Activated naive CD8-positive, alpha-beta T cell treated with anti-CD3 and anti-CD28 coated beads for 36 hours (primary cell): ENCODE measurements around the gene FAM200A. TPM values are rescaled to one million over a fixed set of nuclear protein-coding genes. Genes with fewer than 3 reads are reported as not detected.
"Not testable (repeated sequence)": the region's sequence is repeated elsewhere in the genome, so short reads cannot be mapped to it uniquely, and the experiment has no call there.

Experiments used
- DNase-seq: peaks from one replicate; pipeline ENCODE4 v3.0.0; 2021
- H3K27ac Mint-ChIP-seq: one replicate; pipeline ENCODE4 v1.8.0; 2022; ENCODE audit warnings: mild to moderate bottlenecking, moderate library complexity, mixed read lengths
- H3K27me3 Mint-ChIP-seq: one replicate; pipeline ENCODE4 v1.8.0; 2022; ENCODE audit warnings: mild to moderate bottlenecking, mixed read lengths
- H3K36me3 Mint-ChIP-seq: one replicate; pipeline ENCODE4 v1.8.0; 2021; ENCODE audit warnings: mild to moderate bottlenecking, mixed read lengths
- H3K4me1 Mint-ChIP-seq: one replicate; pipeline ENCODE4 v1.8.0; 2021; ENCODE audit warnings: mixed read lengths
- H3K4me3 Mint-ChIP-seq: one replicate; pipeline ENCODE4 v1.8.0; 2022; ENCODE audit warnings: mild to moderate bottlenecking, moderate library complexity, mixed read lengths
- H3K9me3 Mint-ChIP-seq: one replicate; pipeline ENCODE4 v1.8.0; 2022; ENCODE audit warnings: mixed read lengths
- total RNA-seq, 2 experiments: library from RNA; stranded (reverse); gene quantifications; one replicate each; pipeline ENCODE4 v1.2.3, GENCODE V29; 2021

Gene FAM200A
- total RNA-seq: 1 to 10 TPM; 5.6 to 6.0 TPM

GRCh38 chr7:99551767-99552463, at the start of gene FAM200A:
FAM200A (minus strand) TSS chr7:99552114; CDS start chr7:99548407, 3,707 bp downstream.
- Mint-ChIP-seq H3K27me3 (no peaks in the 10 kb centered on the region), H3K4me1 (peaks cover 29% of the 10 kb centered on the region), H3K36me3 (peaks cover 55% of the 10 kb centered on the region), H3K9me3 (peaks cover 5% of the 10 kb centered on the region), H3K4me3 (peak within 1 kb of the TSS; percentile 86), H3K27ac (peak within 1 kb of the TSS; percentile 86)
- DNase-seq: peak; percentile 86

GRCh38 chr7:99599836-99600235, 47.9 kb upstream of the FAM200A start:
- Mint-ChIP-seq H3K9me3 (no peaks in the 10 kb centered on the region), H3K36me3 (no peaks in the 10 kb centered on the region), H3K27me3 (no peaks in the 10 kb centered on the region), H3K4me3 (no peak overlapping the region), H3K4me1 (peaks cover 6% of the 10 kb centered on the region), H3K27ac (no peak overlapping the region)
- DNase-seq: no peak

GRCh38 chr7:99597762-99598501, 46.0 kb upstream of the FAM200A start, which contains the start of gene TMEM225B:
TMEM225B (plus strand) TSS chr7:99598267; CDS start chr7:99604389, 6,122 bp downstream.
- Mint-ChIP-seq H3K27me3 (no peaks in the 10 kb centered on the region), H3K9me3 (no peaks in the 10 kb centered on the region), H3K4me3 (no peak within 1 kb of the TSS), H3K36me3 (no peaks in the 10 kb centered on the region), H3K27ac (no peak within 1 kb of the TSS), H3K4me1 (peaks cover 4% of the 10 kb centered on the region)
- peak; percentile 32 for DNase-seq

GRCh38 chr7:99596408-99596955, 44.6 kb upstream of the FAM200A start:
- no peak for DNase-seq
- Mint-ChIP-seq H3K27me3 (no peaks in the 10 kb centered on the region), H3K4me3 (no peak overlapping the region), H3K9me3 (no peaks in the 10 kb centered on the region), H3K36me3 (no peaks in the 10 kb centered on the region), H3K27ac (no peak overlapping the region), H3K4me1 (no peaks in the 10 kb centered on the region)

- Mint-ChIP-seq H3K36me3 (no peaks in the 10 kb centered on the region), H3K9me3 (no peaks in the 10 kb centered on the region), H3K27ac (no peak overlapping the region), H3K4me3 (no peak overlapping the region), H3K27me3 (no peaks in the 10 kb centered on the region), H3K4me1 (no peaks in the 10 kb centered on the region)
- DNase-seq: no peak
These were observed 43.2 kb upstream of the FAM200A start for GRCh38 chr7:99594948-99595745.

GRCh38 chr7:99588868-99589267, 37.0 kb upstream of the FAM200A start:
- no peak overlapping the region for H3K4me3 Mint-ChIP-seq
- no peak for DNase-seq
- H3K36me3 Mint-ChIP-seq: no peaks in the 10 kb centered on the region
- no peaks in the 10 kb centered on the region for H3K9me3 Mint-ChIP-seq
- H3K4me1 Mint-ChIP-seq: no peaks in the 10 kb centered on the region
- no peak overlapping the region for H3K27ac Mint-ChIP-seq
- no peaks in the 10 kb centered on the region for H3K27me3 Mint-ChIP-seq

- H3K27ac Mint-ChIP-seq: peak overlapping the region; percentile 85
- not testable (repeated sequence) for DNase-seq, H3K36me3 Mint-ChIP-seq, H3K9me3 Mint-ChIP-seq, H3K27me3 Mint-ChIP-seq
- H3K4me3 Mint-ChIP-seq: peak overlapping the region; percentile 83
- peaks cover 13% of the 10 kb centered on the region for H3K4me1 Mint-ChIP-seq
These were observed 28.9 kb upstream of the FAM200A start for GRCh38 chr7:99580778-99581332.

- Mint-ChIP-seq H3K9me3 (no peaks in the 10 kb centered on the region), H3K27ac (peak overlapping the region; percentile 85), H3K27me3 (no peaks in the 10 kb centered on the region), H3K36me3 (peaks cover 2% of the 10 kb centered on the region), H3K4me1 (peaks cover 13% of the 10 kb centered on the region), H3K4me3 (peak overlapping the region; percentile 83)
- peak; percentile 67 for DNase-seq
These were observed 28.3 kb upstream of the FAM200A start for GRCh38 chr7:99579956-99580777.

GRCh38 chr7:99579281-99579955, 27.5 kb upstream of the FAM200A start:
- Mint-ChIP-seq H3K4me1 (peaks cover 13% of the 10 kb centered on the region), H3K36me3 (peaks cover 2% of the 10 kb centered on the region), H3K9me3 (no peaks in the 10 kb centered on the region), H3K4me3 (peak overlapping the region; percentile 83), H3K27me3 (no peaks in the 10 kb centered on the region), H3K27ac (peak overlapping the region; percentile 85)
- DNase-seq: no peak

- Mint-ChIP-seq H3K9me3 (no peaks in the 10 kb centered on the region), H3K27me3 (no peaks in the 10 kb centered on the region), H3K27ac (no peak overlapping the region), H3K4me1 (peaks cover 13% of the 10 kb centered on the region), H3K36me3 (peaks cover 26% of the 10 kb centered on the region), H3K4me3 (no peak overlapping the region)
- DNase-seq: no peak
These were observed 24.3 kb upstream of the FAM200A start for GRCh38 chr7:99576251-99576650.

GRCh38 chr7:99573257-99573656, 21.3 kb upstream of the FAM200A start:
- Mint-ChIP-seq H3K4me1 (no peaks in the 10 kb centered on the region), H3K36me3 (peaks cover 28% of the 10 kb centered on the region), H3K27me3 (no peaks in the 10 kb centered on the region), H3K9me3 (no peaks in the 10 kb centered on the region), H3K4me3 (no peak overlapping the region), H3K27ac (no peak overlapping the region)
- DNase-seq: no peak

- Mint-ChIP-seq H3K4me1 (no peaks in the 10 kb centered on the region), H3K36me3 (peaks cover 28% of the 10 kb centered on the region), H3K9me3 (no peaks in the 10 kb centered on the region), H3K4me3 (no peak overlapping the region), H3K27ac (no peak overlapping the region), H3K27me3 (no peaks in the 10 kb centered on the region)
- DNase-seq: no peak
These were observed 19.9 kb upstream of the FAM200A start for GRCh38 chr7:99571768-99572167.

GRCh38 chr7:99568770-99569169, 16.9 kb upstream of the FAM200A start:
- not testable (repeated sequence) for H3K4me3 Mint-ChIP-seq, H3K27me3 Mint-ChIP-seq, DNase-seq, H3K27ac Mint-ChIP-seq, H3K9me3 Mint-ChIP-seq
- peaks cover 43% of the 10 kb centered on the region for H3K36me3 Mint-ChIP-seq
- H3K4me1 Mint-ChIP-seq: peaks cover 11% of the 10 kb centered on the region
